Right ventricle myocardium superior (tissue), 1 donor: ENCODE data around the gene ADD2. TPM values are rescaled to one million over a fixed set of nuclear protein-coding genes. Genes with fewer than 3 reads are reported as not detected.
"Not testable (repeated sequence)": the region's sequence is repeated elsewhere in the genome, so short reads cannot be mapped to it uniquely, and the experiment has no call there.

Experiments used
- ATAC-seq: fragments of 200-7000 bp; cut with Tn5 transposase; one replicate; pipeline ENCODE4 v1.9.1; 2020; ENCODE audit warnings: mild to moderate bottlenecking; ENCODE audit not compliant: poor library complexity
- DNase-seq: peaks from one replicate; pipeline ENCODE4 v3.0.0-alpha.2; 2020
- intact Hi-C: fragments of 100-400 bp; cut with DNase I; formaldehyde crosslinking; loops from one replicate; pipeline ENCODE4 v1.11.2; 2022
- total RNA-seq: library from RNA; stranded (reverse); fragmentation: NEBNext Ultra II Directional; extraction: Animal tissue kit (Norgen Biotek cat#: 25700); gene quantifications from one replicate; pipeline ENCODE4 v1.2.1, GENCODE V29; 2021
- donor health status: DM: no; HTN: yes; CAD: no; lungs with severe emphysema.

Gene ADD2
- total RNA-seq, 1 donor from 2014 or later, result 2.0 TPM

- intact Hi-C loops, result no loop called here
- ATAC-seq, result no peak
- DNase-seq, result no peak
These were observed 10.6 kb downstream of the ADD2 start for GRCh38 chr2:70757360-70757759.

DNA sequence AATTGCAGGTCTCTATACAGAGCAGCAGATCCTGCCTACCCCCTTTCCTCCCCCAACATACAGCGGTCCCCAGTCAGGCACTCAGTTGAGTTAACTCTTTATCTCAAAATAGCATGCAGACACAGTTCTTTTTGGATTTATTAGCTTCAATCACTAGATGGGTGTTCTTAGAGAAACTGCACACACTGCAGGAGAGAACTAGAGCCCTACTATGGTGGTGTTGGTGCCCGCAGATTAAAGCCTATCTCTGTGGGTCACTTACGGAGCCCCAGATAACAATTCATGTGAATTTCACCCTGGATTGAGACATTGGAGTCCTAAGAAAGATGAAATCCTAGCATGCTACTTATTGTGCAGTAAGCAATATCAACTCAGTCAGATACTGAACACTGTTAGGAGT, 11.9 kb downstream of the ADD2 start:
- ATAC-seq, result no peak
- intact Hi-C loops, result no loop called here
- no peak for DNase-seq

DNA sequence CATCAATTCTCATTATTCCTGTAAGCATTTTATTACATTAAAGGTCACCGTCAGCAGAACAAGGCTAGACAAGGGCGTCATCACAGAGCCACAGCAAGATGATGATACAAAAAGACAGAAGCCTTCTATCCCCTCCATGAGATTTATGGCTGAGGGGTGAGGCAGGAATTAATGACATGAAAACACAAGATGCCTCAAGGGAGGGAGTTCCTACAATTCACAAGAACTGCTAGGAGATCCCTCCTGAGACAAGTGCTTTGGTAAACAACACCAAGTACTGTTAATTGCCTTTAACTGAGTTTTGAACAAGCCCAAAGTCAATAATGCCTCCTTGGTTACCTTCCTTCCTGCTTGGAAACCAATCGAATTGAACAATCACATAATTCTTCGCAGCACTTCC, 14.1 kb downstream of the ADD2 start:
- DNase-seq, result no peak
- ATAC-seq, result no peak
- intact Hi-C loops, result no loop called here

GRCh38 chr2:70753031-70753430, 15.0 kb downstream of the ADD2 start:
- ATAC-seq (no peak), DNase-seq (no peak)
- intact Hi-C loops, result no loop called here

DNA sequence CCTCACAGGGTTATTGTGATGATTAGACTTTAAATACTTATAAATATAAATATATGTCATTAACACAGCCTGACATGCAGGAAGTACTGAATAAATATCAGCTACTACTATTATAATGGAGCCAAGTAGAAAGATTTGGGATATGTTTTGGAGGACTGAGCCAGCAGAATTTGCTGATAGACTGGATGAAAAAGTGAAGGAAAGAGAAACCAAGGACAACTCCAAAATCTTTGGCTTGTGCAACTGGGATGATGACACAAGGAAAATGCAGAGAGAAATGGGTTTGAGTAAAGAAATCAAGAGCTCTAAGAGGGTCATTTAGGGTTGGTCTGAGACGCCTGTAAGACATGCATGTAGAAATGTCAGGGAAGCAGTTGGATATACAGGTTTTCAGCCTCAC, 15.6 kb downstream of the ADD2 start:
- DNase-seq (no peak), ATAC-seq (no peak)
- intact Hi-C loops, result no loop called here

GRCh38 chr2:70751881-70752280, 16.1 kb downstream of the ADD2 start:
- DNase-seq, result no peak
- no peak for ATAC-seq
- intact Hi-C loops, result no loop called here

- ATAC-seq (no peak), DNase-seq (no peak)
- intact Hi-C loops, result no loop called here
These were observed 17.7 kb downstream of the ADD2 start for GRCh38 chr2:70750320-70750719.

DNA sequence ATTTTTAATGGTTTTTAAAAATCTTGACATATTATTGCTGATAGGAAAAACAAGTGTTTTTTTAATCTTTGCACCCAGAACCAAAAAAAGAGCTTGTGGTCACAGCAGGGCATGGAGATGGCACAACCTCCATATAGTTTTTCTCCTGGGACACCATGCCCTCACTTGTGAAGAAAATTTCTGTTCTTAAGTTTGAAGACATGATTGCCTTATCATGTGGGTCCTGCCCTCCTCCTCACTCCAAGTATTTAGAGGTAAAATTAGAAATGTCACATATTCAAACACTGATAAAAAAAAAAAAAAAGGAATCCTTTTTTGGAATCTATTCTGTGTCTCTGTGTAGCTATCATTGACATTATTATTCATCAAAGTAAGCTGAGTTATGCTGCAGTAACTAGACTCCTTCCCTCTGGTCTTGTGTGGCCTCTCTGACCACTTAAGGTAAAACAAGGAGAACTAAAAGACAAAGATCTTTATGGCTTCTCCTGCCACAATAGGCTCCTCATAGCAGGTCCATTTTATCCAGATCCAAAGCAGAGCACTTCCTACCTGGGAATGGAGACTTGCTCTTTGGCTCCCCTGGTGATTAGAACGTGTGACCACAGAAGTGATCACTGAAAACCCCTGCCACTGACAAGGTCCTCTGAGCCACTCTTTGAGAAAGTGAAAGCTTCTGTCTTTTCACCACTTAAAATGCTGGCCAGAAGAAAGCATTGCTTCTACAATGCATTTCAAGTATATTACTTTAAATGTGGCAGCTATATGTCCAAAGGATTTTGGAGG, 19.8 kb downstream of the ADD2 start:
- ATAC-seq, result no peak
- intact Hi-C loops, result no loop called here
- no peak for DNase-seq

GRCh38 chr2:70747284-70747683, 20.7 kb downstream of the ADD2 start:
- DNase-seq (no peak), ATAC-seq (no peak)
- intact Hi-C loops, result no loop called here

GRCh38 chr2:70746094-70746974, 21.7 kb downstream of the ADD2 start:
- intact Hi-C loops, result no loop called here
- DNase-seq, result no peak

GRCh38 chr2:70745276-70745825, 22.6 kb downstream of the ADD2 start:
- intact Hi-C loops, result no loop called here
- ATAC-seq (no peak), DNase-seq (no peak)

More at GRCh38 chr2:70746094-70746974, 21.7 kb downstream of the ADD2 start:
- no peak for ATAC-seq

- DNase-seq (no peak), ATAC-seq (no peak)
- intact Hi-C loops, result no loop called here
These were observed 23.6 kb downstream of the ADD2 start for GRCh38 chr2:70744397-70744796.

DNA sequence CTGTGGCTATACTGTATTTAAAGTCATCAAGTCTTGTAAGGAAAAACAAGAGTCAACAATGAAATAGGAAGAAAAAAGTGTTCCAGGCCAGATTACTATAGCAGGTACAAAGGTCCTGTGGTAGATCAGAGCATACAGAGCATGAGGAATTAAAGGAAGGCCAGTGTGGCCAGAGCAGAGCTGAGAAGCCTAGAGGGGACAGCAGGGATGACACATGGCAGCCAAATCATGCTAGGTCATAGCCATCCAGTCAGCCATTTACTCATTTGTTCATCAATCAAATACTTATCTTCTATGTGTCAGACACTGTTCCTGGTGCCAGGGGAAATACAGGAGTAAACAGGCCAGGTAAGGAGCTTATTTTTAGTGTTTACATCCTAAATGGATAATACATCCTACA, 24.3 kb downstream of the ADD2 start:
- DNase-seq (no peak), ATAC-seq (no peak)
- intact Hi-C loops, result no loop called here

DNA sequence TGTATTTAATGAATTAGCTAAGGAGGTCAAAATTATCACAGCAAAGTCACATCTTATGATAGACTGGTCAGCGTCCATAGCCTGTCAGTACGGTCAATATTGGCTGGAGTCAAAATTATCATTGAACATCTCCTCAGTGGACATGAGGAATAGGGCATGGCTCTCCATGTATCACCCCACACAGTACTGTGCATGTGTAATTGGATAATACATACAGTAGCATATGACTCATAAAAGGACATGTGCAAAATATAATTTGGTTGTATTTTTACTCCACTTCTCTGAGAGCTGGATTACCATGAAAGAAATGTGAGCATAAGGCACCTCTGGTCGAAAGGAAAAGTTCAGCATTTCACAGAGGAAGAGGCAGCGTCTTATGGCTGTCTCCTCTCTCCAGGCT, 24.9 kb downstream of the ADD2 start:
- ATAC-seq, result no peak
- DNase-seq, result no peak
- intact Hi-C loops, result no loop called here

DNA sequence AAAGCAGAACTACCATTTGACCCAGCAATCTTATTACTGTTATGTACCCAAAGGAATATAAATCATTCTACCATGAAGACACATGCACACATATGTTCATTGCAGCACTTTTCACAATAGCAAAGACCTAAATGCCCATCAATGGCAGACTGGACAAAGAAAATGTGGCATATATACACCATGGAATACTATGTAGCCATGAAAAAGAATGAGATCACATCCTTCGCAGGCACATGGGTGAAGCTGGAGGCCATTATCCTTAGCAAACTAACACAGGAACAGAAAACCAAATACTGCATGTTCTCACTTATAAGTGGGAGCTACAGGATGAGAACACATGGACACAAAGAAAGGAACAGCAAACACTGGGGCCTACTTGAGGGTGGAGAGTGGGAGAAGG, 28.5 kb downstream of the ADD2 start:
- intact Hi-C loops, ATAC-seq, DNase-seq: not testable (repeated sequence)

- intact Hi-C loops, result no loop called here
- ATAC-seq, result no peak
- DNase-seq, result no peak
These were observed 29.8 kb downstream of the ADD2 start for GRCh38 chr2:70738159-70738558.

- DNase-seq (no peak), ATAC-seq (no peak)
- intact Hi-C loops, result no loop called here
These were observed 32.9 kb downstream of the ADD2 start for GRCh38 chr2:70735071-70735470.

DNA sequence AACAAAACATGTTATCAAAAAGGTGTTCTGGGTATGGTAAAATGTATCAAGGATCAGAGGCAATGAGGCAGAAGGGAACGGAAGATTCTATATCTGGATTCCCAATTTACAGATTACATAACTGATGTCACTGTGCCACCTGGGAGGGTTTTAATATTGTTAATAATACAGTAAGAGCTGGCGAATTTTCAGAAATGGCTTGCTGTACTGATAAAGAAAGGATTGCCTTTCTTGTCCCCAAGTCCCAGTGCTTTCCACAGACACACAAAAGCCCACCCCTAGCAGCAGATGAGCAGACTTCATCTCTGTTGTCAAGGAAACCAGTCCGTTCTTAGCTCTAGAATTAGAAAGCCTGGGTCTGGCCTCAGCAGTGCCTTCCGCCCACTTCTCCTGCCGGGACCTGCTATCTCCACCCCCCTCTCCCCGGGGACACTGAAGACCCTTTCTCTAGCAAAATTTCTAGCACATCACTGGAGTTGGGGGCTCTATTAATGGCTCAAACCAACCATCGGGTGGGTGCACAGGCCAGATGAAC, 34.3 kb downstream of the ADD2 start:
- DNase-seq, result no peak
- ATAC-seq, result no peak
- intact Hi-C loops, result no loop called here

- DNase-seq (no peak), ATAC-seq (no peak)
- intact Hi-C loops, result no loop called here
These were observed 35.0 kb downstream of the ADD2 start for GRCh38 chr2:70732766-70733645.
